SKM-1 (cell line): Measurements from ENCODE around the gene ABR.
"Not testable (repeated sequence)": the region's sequence is repeated elsewhere in the genome, so short reads cannot be mapped to it uniquely, and the experiment has no call there.

Experiments
- DNase-seq: peaks from one replicate; lab custom pipeline; 2025; ENCODE audit not compliant: unreplicated experiment; lab: John Stamatoyannopoulos, UW

ABR gene

GRCh38 chr17:995324-995723 lies 184.5 kb downstream of the ABR start:
- DNase-seq, result not testable (repeated sequence)

- no peak for DNase-seq
Observed at GRCh38 chr17:992933-993332, 186.8 kb downstream of the ABR start.

GRCh38 chr17:988561-988960 lies 191.2 kb downstream of the ABR start:
- DNase-seq, result no peak

- no peak for DNase-seq
Observed at GRCh38 chr17:987931-988330, 191.8 kb downstream of the ABR start.

GRCh38 chr17:986322-986929 lies 193.4 kb downstream of the ABR start:
- no peak for DNase-seq

GRCh38 chr17:983921-984320 lies 195.9 kb downstream of the ABR start:
- no peak for DNase-seq

- DNase-seq, result no peak
Observed at GRCh38 chr17:981292-981658, 198.5 kb downstream of the ABR start.

- DNase-seq, result peak; percentile 41
Observed at GRCh38 chr17:980406-981291, 199.1 kb downstream of the ABR start.

GRCh38 chr17:979539-980405 lies 200.0 kb downstream of the ABR start, which contains the start of gene NXN:
Gene NXN (minus strand): TSS chr17:979776.
- DNase-seq, result no peak

- no peak for DNase-seq
Observed at GRCh38 chr17:979212-979538, 200.6 kb downstream of the ABR start.

- DNase-seq, result no peak
Observed at GRCh38 chr17:978103-979093, 201.4 kb downstream of the ABR start.

- DNase-seq, result no peak
Observed at GRCh38 chr17:977166-977565, 202.6 kb downstream of the ABR start.

GRCh38 chr17:976312-976711 lies 203.5 kb downstream of the ABR start:
- DNase-seq, result no peak

- no peak for DNase-seq
Observed at GRCh38 chr17:975371-975915, 204.3 kb downstream of the ABR start.

- not testable (repeated sequence) for DNase-seq
Observed at GRCh38 chr17:974778-975177, 205.0 kb downstream of the ABR start.

- DNase-seq, result no peak
Observed at GRCh38 chr17:973053-973452, 206.7 kb downstream of the ABR start.

GRCh38 chr17:971861-972260 lies 207.9 kb downstream of the ABR start:
- not testable (repeated sequence) for DNase-seq

GRCh38 chr17:970364-970763 lies 209.4 kb downstream of the ABR start:
- DNase-seq, result no peak

GRCh38 chr17:969811-970355 lies 209.9 kb downstream of the ABR start:
- no peak for DNase-seq
